ENCODE measurements around the gene INSIG2. TPM values are rescaled to one million over a fixed set of nuclear protein-coding genes. Genes with fewer than 3 reads are reported as not detected.
"Not testable (repeated sequence)": the region's sequence is repeated elsewhere in the genome, so short reads cannot be mapped to it uniquely, and the experiment has no call there.

INSIG2 gene
- total and polyA plus RNA-seq, 9 of the 15 experiments (the other 6 are each of a cell fraction or from before 2014, with no cell fraction given) = 1.5 to 34.2 (median 6.4) TPM

- H4K20me1 ChIP-seq (replicated peaks; ENCODE audit: control insufficient read depth, insufficient read depth, low read length) = peaks cover 11% of the 10 kb centered on the region
- no peaks in the 10 kb centered on the region for H3K27me3 ChIP-seq (ENCODE audit: control insufficient read depth in 2 of 2, insufficient read depth in 2 of 2, low read length in 2 of 2)
- no peak overlapping the region for H2AFZ ChIP-seq (ENCODE audit: low read depth, low read length)
- no peaks in the 10 kb centered on the region for H3K9me3 ChIP-seq (replicated peaks; ENCODE audit: control insufficient read depth, insufficient read depth, low read depth, low read length)
- no peak overlapping the region for H3K4me3 ChIP-seq
- ATAC-seq (no peak), DNase-seq (ENCODE audit: extremely low read depth in 1 of 4, low spot score in 3 of 4) (no peak), FAIRE-seq (no peak)
- no TSS peak for BruUV-seq (replicated peaks)
- ChIA-PET POLR2A (no interaction called here), CTCF (ENCODE audit: low intra/inter-chr PET ratio) (no interaction called here)
- H3K27ac ChIP-seq (ENCODE audit: extremely low read depth, low read depth, low read length) = no peak overlapping the region
- H3K9me1 ChIP-seq (ENCODE audit: control insufficient read depth, insufficient read depth, low read length) = no peaks in the 10 kb centered on the region
- in situ Hi-C loops (cut with MboI) (no loop called here), intact Hi-C loops (cut with micrococcal nuclease) (no loop called here)
- H3K36me3 ChIP-seq (ENCODE audit: control insufficient read depth, insufficient read depth, low read length) = 0 out of 3 replicates have a peak, but pooled peaks cover 3% of the 10 kb centered on the region
- H3K9ac ChIP-seq (ENCODE audit: insufficient read depth in 1 of 2, low read depth in 2 of 2, low read length in 2 of 2) = no peak overlapping the region
- H3K4me1 ChIP-seq (replicated peaks in 1 of 2; ENCODE audit: control insufficient read depth in 2 of 2, insufficient read depth in 2 of 2, low read length in 2 of 2) = no peaks in the 10 kb centered on the region; a peak in 1 of 5 replicates
- 53% methylated on average over 1 of the region's 1 CpG for WGBS (ENCODE audit: insufficient coverage, low coverage, missing lambda C conversion rate)
- TF ChIP-seq ZNF23 (CRISPR knock-in tag; IDR thresholded peaks at IDR 0.05) (no peak), LEF1 (IDR thresholded peaks at IDR 0.05) (no peak), KAT7 (CRISPR knock-in tag; IDR thresholded peaks at IDR 0.05; ENCODE audit: borderline replicate concordance) (no peak), HDAC8 (tag; IDR thresholded peaks at IDR 0.05) (no peak), ZNF12 (CRISPR knock-in tag; IDR thresholded peaks at IDR 0.05) (no peak)
- H3K79me2 ChIP-seq (ENCODE audit: control insufficient read depth, insufficient read depth, low read length) = peaks cover 54% of the 10 kb centered on the region
- no peak overlapping the region for H3K4me2 ChIP-seq (ENCODE audit: insufficient read depth, low read length)
These were observed 3.4 kb downstream of the INSIG2 start for GRCh38 chr2:118091631-118092030.

DNA sequence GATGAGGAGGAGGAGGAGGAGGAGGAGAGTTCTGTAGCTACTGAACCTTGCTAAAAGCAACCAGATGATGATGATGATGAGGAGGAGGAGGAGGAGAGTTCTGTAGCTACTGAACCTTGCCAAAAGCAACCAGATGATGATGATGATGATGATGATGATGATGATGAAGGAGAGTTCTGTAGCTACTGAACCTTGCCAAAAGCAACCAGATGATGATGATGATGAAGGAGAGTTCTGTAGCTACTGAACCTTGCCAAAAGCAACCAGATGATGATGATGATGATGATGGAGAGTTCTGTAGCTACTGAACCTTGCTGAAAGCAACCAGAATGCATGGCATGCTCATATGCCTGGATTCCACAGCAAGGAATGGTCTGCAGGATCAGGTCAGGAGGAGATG, 5.8 kb downstream of the INSIG2 start:
- POLR2A ChIA-PET; DNase-seq (ENCODE audit: extremely low read depth in 1 of 4, low spot score in 3 of 4); CTCF ChIA-PET (ENCODE audit: low intra/inter-chr PET ratio); FAIRE-seq; H3K4me3 ChIP-seq; intact Hi-C loops (cut with micrococcal nuclease); H3K27ac ChIP-seq (ENCODE audit: extremely low read depth, low read depth, low read length); in situ Hi-C loops (cut with MboI); H3K9me1 ChIP-seq (ENCODE audit: control insufficient read depth, insufficient read depth, low read length); H3K36me3 ChIP-seq (ENCODE audit: control insufficient read depth, insufficient read depth, low read length); H3K9ac ChIP-seq (ENCODE audit: insufficient read depth in 1 of 2, low read depth in 2 of 2, low read length in 2 of 2); H3K27me3 ChIP-seq (ENCODE audit: control insufficient read depth in 2 of 2, insufficient read depth in 2 of 2, low read length in 2 of 2); H3K4me2 ChIP-seq (ENCODE audit: insufficient read depth, low read length); ATAC-seq; H2AFZ ChIP-seq (ENCODE audit: low read depth, low read length); H3K4me1 ChIP-seq (replicated peaks in 1 of 2; ENCODE audit: control insufficient read depth in 2 of 2, insufficient read depth in 2 of 2, low read length in 2 of 2); H3K9me3 ChIP-seq (replicated peaks; ENCODE audit: control insufficient read depth, insufficient read depth, low read depth, low read length); BruUV-seq (replicated peaks): not testable (repeated sequence)
- Histone ChIP-seq H4K20me1 (replicated peaks; ENCODE audit: control insufficient read depth, insufficient read depth, low read length) (peaks cover 11% of the 10 kb centered on the region), H3K79me2 (ENCODE audit: control insufficient read depth, insufficient read depth, low read length) (peaks cover 49% of the 10 kb centered on the region)
